OCI-M2 (cell line): ENCODE measurements around the gene PTPN20.

ENCODE experiments used
- DNase-seq: peaks from one replicate; lab custom pipeline; 2025; ENCODE audit not compliant: unreplicated experiment; lab: John Stamatoyannopoulos, UW

The PTPN20 gene

DNA sequence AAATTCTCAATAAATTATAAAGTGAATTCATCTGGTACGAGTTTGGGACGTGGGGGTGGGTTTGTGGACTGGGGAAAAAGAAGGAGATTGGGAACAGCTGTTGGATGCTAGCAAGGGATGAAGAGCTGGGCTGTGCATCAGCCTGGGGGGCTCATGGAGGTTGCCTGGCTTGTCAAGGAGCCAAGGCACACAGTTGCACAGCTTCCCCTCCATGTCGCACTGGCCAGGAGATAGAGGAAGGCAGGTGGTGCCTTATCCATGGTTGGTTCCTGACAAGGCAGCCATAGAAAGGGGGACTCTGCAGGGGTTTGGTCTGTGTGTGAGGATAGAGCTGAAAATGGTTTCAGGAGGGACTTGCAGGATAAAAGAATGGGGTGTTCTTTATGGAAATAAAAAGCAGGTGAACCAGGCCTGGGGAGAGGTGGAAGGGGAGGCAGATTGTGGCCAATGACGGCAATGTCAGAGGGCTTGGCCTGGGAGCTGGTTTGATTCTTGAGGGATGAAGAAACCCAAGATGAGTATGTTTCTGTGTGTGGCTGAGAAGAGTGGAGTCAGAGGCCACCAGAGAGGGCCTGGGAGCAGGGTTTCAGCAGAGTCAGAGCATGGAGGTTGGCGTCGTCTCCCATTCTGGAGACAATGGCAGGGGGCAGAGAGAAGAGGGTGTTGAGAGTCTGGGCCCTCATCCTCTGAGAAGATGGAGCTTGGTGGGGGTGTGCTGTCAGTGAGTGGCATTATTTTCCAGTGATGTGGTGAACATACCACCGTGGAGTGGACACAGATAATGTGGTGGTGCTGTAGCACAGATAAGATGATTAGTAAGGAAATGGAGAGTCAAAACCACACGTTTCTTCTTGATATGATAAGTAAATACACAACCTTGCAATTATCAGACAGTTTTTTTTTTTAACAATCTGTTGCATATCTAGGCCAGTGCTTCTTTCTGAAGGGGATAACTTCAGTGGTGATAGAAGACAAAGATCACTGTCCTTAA, 108.2 kb downstream of the PTPN20 start:
- no peak for DNase-seq

DNA sequence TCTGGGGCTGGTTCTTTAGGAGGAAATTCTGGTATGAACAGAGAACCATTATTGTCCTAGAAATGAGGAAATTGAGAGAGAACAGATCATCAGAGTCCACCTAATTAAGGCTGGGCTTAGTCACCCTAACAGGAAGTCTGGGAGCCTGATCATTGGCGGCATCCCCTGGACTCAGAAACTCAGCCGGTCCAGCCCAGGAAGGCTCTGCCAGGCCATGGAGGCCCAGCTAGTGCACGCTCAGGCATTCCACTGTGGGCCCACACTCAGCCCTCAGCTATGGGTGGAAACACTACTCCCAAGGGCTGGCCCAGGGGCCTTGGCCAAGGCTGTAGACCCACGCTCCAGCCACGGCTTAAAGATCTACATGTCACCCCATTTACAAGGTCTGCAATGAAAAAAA, 109.2 kb downstream of the PTPN20 start:
- DNase-seq = no peak

DNA sequence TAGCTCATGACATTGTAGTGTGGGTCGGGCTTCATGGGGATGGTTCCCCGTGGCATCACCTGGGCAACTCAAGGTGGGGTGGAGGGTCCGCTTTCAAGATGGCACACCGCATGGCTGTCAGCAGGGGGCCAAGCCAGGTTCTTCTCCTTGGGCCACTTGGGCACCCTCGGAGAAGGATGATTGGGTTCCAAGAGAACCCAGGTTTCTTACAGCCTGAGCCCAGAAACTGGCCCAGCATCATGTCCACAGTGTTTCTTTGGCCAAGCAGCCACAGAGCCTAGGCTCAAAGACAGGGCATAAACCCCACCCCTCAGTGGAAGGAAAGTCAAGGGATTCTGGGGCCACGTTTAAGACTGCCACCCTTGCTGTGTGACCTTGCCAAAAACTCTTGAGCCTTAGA, 110.6 kb downstream of the PTPN20 start:
- no peak for DNase-seq

DNA sequence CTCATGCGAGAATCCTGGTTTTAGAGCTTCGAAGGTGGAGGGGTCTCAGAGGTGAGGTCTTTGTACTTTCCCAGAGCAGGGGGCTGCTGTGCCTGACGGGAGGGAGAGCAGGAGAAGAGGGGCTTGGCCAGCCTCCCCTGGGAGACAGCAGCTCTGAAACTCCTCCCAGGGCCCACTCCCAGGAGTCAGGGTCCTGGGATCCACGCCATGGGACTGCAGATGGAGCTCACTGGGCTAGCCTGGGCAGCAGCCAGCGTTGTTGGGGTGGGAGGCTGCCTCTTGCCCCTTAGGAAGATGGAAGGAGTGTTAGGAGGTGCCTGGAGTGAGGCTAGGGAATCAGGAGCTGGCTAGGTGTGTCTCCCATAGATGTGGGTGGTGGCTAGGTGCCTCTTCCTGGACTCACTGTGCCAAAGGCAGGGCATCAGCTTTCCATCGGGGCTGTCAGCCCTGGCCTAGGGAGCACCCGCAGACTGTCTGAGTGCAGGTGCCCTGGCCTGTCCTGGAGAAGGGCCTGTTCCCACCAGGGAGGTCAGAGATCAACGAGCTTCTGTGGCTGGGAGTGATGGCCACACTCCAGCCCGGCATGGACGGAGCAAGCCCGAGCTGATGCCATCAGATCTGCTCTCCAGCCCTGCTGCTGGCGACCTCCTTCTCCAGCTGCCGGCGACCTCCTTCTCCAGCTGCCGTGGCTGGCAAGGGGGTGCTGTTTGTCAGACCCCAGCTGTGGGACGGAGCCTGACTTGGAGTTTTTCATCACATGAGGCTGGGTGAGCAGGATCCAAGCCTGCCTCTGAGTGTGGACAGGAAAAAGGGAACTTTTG, 111.3 kb downstream of the PTPN20 start:
- DNase-seq = no peak

GRCh38 chr10:47023237-47024045, 112.2 kb downstream of the PTPN20 start:
- DNase-seq = no peak

DNA sequence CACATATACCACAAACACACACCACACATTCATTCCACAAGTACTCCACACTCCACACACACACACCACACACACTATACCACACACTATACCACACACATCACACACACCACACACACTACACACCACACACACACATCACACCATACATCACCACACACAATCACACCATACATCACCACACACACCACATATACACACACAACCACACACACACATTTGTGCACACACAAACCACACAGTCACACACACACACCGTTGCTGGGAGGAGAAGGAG, 112.8 kb downstream of the PTPN20 start:
- DNase-seq = no peak

DNA sequence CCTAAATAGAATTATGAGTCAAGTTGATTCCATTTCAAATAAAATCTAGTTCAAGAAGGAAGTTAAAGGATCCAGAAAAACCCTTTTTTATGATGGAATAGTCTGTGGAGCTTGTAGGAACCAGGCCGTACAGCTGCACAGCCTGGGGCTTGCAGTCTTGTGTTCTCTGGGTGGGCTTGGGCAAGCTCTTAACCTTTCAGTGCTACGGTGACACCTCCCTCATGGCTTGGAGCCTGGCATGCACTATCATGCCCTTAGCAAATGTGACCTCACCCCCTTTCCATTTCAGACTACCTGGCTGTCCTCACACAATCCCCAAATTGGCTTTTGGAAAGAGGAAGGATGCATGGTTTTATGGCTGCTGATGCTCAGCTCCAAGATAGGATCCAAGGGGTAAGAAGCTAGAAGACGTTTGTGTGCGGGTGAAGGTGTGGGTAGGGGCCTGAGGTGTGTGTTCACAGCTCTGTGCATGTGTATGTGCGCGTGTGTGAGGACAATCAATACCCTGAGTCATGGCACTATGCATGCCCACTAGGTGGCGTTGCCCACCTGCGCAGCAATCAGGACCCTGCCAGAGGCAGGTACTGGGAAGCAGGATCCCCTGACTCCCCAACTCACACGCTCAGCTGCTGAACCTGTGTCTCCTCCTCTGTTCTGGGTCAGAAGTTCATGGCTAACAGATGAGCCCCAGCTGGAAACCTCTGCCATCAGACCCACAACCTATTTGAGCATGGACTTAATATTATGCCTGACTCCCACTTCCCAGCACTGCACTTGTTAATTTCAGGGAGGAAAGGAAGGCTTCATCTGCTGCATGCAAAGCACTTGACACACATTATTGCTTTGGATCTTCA, 113.4 kb downstream of the PTPN20 start:
- DNase-seq = no peak

DNA sequence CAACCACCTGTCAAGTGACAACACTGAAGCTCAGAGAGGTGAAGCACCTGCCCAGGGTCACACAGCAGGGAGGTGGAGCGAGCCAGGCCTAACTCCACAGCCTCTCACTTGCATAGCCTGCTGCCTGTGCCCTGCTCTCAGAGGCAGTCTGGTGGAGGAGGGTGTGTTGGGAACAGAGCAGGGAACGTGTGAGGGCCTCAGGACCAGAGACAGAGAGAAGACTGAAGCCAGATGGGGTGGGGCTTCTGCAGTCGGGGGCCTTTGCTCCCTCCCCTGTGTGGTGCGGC, 114.0 kb downstream of the PTPN20 start:
- DNase-seq = no peak

- DNase-seq = no peak
These were observed 114.5 kb downstream of the PTPN20 start for GRCh38 chr10:47025540-47026300.

DNA sequence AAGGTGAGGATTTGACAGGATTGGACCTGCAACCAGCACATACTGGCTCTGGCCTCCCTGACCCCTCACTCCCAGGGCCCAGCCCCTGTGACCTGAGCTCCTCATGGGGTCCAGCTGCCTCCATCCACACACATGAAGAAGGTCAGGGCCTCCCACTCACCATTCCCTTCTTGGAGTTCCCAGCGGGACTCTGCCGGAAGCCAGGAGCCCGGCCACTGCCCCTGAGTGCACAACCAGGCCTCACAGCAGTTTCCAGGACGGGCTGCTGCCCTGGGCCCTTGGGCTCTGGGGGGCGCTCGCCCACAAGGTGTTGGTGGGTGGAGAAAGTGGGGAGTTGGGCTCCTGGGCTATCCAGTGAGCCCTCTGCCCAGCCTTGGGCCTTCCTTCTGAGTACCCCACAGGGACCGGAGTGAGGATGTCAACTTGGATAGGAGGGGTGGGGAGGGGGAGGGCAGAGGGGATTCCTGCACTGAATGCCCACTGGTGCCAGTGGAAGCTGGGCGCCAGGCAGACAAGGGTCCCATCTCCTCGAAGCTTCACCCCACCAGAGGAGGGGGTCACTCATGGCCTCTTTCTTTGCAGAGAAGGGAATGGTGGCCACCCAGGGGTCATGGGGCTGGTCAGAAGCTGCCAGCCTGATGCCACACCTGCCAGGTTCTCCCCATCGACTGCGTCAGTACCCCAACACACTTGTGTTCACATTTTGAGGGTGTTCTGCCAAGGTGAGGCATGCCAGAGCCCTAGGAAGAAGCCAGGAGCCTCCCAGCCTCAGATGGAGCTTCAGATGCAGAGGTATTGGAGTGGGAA, 115.3 kb downstream of the PTPN20 start:
- DNase-seq = no peak

DNA sequence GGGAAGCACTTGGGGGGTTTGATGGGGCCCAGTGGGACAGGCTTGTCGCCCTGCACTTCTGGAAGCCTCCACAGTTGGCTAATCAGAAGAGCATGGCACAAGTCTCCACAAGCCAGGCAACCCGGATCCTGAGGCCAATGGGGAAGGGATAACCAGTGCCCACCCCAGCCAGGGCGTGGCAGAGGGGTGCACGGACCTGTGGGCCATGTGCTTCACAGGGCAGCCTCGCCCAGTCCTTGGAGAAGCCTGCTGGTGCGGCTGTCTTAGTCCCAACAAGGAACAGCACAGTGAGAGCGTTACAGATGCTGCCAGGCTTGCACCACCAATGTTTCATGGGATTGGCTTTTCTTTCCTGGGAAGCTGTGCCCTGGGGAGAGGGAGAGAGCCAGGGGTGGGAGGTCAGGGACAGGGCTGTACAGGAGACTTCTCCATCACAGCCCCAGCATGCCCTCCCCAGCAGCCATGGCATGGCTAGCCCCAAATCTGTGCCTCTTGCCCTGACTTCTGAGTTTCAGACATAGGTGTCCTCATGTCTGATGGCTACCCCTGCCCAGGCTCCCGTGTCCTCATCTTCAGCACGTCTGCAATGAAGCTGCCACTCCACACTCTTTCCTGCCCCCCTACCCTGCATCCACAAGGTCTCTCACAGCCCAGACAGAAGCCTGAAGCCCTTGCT, 116.0 kb downstream of the PTPN20 start:
- DNase-seq = no peak

- no peak for DNase-seq
These were observed 116.6 kb downstream of the PTPN20 start for GRCh38 chr10:47027784-47028260.

DNA sequence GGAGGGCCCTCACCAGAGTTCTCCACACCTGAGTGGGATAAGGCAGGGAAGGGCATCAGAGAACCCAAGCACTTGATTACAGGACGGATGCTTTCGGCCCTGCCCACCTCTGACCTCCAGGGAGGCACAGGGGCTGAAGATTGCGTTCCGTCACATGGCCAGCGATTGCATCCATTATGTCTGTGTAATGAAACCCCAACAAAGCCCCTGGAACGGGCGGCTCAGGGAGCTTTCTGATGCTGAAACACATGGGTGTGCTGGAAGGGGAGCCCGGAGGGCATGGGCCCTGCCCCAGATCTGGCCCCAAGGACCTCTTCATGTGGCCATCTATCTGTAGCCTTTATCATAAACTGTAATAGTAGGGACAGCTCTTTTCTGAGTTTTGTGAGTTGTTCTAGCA, 117.2 kb downstream of the PTPN20 start:
- DNase-seq = no peak

- DNase-seq = no peak
These were observed 118.2 kb downstream of the PTPN20 start for GRCh38 chr10:47029181-47030009.

- no peak for DNase-seq
These were observed 119.0 kb downstream of the PTPN20 start for GRCh38 chr10:47030191-47030703.

GRCh38 chr10:47031211-47031900, 120.1 kb downstream of the PTPN20 start:
- no peak for DNase-seq
